Measurements from ENCODE around the gene TXNL4A. TPM values are rescaled to one million over a fixed set of nuclear protein-coding genes. Genes with fewer than 3 reads are reported as not detected.

The TXNL4A gene
- total RNA-seq, 1 donor from 2014 or later: 126 TPM

- no peak for TF ChIP-seq CTCF (IDR thresholded peaks at IDR 0.05)
- H3K4me1 Mint-ChIP-seq (ENCODE audit: unreplicated experiment): peaks cover 23% of the 10 kb centered on the region
Observed at GRCh38 chr18:79952456-79952995, 35.8 kb downstream of the TXNL4A start.

DNA sequence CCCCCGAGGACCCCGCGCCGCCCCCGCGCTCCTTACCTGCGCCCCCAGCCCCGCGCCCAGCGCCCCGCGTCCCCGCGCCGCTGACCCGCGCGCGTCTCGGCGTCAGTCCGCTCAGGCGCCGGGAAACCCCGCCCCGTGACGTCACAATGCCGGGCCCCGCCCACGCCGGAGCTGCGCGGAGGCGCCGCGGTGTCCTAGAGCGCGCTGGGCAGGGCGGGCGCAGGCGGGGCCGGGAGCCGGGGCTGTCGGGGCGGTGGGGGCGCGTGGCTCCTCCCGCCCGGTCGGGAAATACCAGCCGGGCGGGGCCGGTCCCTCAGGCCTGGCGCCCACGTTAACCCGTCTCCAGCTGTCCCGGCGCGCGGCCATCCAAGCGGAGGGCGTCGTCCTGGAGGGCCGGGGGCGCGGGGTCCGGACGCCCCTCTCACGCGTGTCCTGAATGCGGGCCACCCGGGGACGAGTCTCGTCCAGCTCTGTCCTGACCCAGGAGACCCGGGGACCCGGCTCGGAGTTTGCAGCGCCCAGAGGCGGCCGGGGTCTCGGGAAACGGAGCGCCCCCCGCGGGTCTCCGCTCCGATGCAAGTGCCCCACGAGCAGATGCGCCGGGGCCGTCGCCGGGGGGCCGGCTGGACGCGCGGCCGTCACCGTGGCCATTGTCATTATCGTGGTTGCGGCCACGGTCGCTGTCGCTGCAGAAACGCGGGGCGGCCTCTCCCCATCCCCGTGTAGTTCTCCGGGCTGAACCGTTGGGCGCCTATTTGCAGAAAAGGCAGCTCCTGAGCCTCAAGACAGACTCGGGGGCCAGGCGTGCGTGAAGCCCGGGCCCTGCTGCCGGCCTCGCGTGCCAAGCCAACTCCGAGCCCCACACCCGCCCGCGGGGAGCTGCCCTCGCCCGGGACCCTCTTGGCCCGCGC, 36.6 kb downstream of the TXNL4A start, which contains the start of gene SLC66A2:
Gene SLC66A2 (minus strand): TSS at position 109 of the 911 bp plus-strand sequence. CDS start 727 bp downstream, outside the sequence.
- peaks cover 25% of the 10 kb centered on the region for H3K4me1 Mint-ChIP-seq (ENCODE audit: unreplicated experiment)
- peak within 1 kb of the TSS; percentile 80 for H3K4me3 Mint-ChIP-seq (ENCODE audit: unreplicated experiment)
- H3K27me3 Mint-ChIP-seq (ENCODE audit: unreplicated experiment): no peaks in the 10 kb centered on the region
- H3K9me3 Mint-ChIP-seq (ENCODE audit: unreplicated experiment): no peaks in the 10 kb centered on the region
- DNase-seq (ENCODE audit: extremely low spot score, unreplicated experiment): peak; percentile 96
- peaks cover 7% of the 10 kb centered on the region for H3K36me3 Mint-ChIP-seq (ENCODE audit: unreplicated experiment)
- TF ChIP-seq CTCF (IDR thresholded peaks at IDR 0.05): peak; percentile 21
- peak within 1 kb of the TSS; percentile 77 for H3K27ac Mint-ChIP-seq (ENCODE audit: unreplicated experiment)

More at GRCh38 chr18:79952456-79952995, 35.8 kb downstream of the TXNL4A start:
- H3K27me3 Mint-ChIP-seq (ENCODE audit: unreplicated experiment): no peaks in the 10 kb centered on the region
- no peak overlapping the region for H3K27ac Mint-ChIP-seq (ENCODE audit: unreplicated experiment)
- peaks cover 7% of the 10 kb centered on the region for H3K36me3 Mint-ChIP-seq (ENCODE audit: unreplicated experiment)
- no peaks in the 10 kb centered on the region for H3K9me3 Mint-ChIP-seq (ENCODE audit: unreplicated experiment)
- no peak for DNase-seq (ENCODE audit: extremely low spot score, unreplicated experiment)
- peak overlapping the region; percentile 65 for H3K4me3 Mint-ChIP-seq (ENCODE audit: unreplicated experiment)

DNA sequence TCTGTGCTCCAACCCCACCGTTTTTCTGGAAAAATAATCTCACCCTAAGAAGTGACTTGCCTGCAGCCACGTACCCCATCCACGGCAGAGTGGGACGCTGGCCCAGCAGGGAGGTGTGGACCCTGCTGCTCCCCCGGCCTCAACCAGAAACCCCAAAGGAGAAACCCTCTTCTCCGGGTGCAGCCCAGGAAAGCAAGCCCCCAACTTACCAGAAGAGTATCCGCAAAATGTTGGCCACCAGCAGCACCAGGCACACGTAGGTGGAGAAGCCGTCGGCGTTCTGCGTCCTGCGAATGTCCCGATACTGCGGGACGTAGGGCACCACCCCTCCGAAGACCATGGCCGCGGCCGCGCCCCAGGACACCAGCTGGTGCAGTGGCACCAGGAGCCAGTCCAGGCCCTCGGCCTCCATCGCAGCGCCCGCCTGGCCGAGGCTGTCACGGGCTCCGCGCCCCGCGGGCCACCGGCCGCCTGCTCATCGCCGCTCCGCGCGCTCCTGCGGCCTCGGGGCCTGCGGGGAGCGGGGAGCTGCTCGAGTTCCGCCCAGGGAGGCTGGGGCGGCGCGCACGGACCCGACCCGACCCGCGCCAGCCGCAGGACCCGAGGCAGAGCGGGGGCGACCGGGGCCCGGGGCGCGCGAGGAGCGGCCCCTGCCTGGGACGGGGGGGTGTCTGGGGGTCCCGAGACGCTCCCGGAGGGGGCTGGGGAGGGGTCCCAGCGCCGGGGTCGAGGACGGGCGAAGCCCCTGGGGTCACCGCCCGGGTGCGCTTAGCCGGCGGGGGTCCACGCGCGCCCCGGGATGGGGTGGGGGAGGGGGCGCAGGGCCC, 37.6 kb downstream of the TXNL4A start:
- Mint-ChIP-seq H3K36me3 (ENCODE audit: unreplicated experiment) (peaks cover 5% of the 10 kb centered on the region), H3K4me1 (ENCODE audit: unreplicated experiment) (peaks cover 32% of the 10 kb centered on the region), H3K4me3 (ENCODE audit: unreplicated experiment) (peak overlapping the region; percentile 80), H3K9me3 (ENCODE audit: unreplicated experiment) (no peaks in the 10 kb centered on the region), H3K27ac (ENCODE audit: unreplicated experiment) (peak overlapping the region; percentile 77), H3K27me3 (ENCODE audit: unreplicated experiment) (no peaks in the 10 kb centered on the region)
- DNase-seq (ENCODE audit: extremely low spot score, unreplicated experiment): no peak
- TF ChIP-seq CTCF (IDR thresholded peaks at IDR 0.05): no peak

DNA sequence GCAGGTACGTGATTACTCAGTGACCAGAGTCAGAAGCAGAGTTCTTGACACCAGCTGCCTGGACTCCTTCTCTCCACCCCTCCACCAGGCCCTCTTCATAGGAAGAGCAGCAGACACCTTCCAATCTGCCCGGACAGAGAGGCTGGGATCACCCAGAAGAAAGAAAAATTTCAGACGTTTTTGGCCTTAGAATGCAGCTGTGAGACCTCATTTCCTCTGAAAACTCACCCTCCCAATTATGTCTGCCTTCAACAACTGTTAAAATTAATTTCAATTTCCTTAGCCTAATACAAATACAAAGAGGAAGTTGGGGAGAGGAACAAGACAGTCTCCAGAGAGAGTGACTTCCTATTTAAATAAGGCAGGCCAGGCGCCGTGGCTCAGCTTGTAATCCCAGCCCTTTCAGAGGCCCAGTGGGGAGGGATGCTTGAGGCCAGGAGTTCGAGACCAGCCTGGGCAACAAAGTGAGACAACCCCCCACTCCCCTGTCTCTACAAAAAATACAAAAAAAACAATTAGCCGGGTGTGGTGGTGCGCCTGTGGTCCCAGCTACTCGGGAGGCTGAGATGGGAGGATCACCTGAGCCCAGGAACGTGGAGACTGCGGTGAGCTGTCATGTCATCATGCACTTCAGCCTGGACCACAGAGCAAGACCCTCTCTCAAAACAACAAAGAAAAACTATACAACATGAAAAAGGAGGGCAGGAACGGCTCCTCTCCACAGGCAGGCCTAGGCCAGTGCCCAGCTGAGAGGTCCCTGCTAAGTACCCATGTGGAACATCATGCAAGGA, 38.5 kb downstream of the TXNL4A start:
- peak overlapping the region; percentile 77 for H3K27ac Mint-ChIP-seq (ENCODE audit: unreplicated experiment)

More for the DNA sequence above, 38.5 kb downstream of the TXNL4A start:
- no peak for TF ChIP-seq CTCF (IDR thresholded peaks at IDR 0.05)
- Mint-ChIP-seq H3K36me3 (ENCODE audit: unreplicated experiment) (peaks cover 5% of the 10 kb centered on the region), H3K27me3 (ENCODE audit: unreplicated experiment) (no peaks in the 10 kb centered on the region), H3K4me1 (ENCODE audit: unreplicated experiment) (peaks cover 39% of the 10 kb centered on the region), H3K4me3 (ENCODE audit: unreplicated experiment) (peak overlapping the region; percentile 80), H3K9me3 (ENCODE audit: unreplicated experiment) (no peaks in the 10 kb centered on the region)
- DNase-seq (ENCODE audit: extremely low spot score, unreplicated experiment): no peak

Data from osteocyte (in vitro differentiated cells).